ENCODE data around the gene C2CD4B.

The C2CD4B gene

DNA sequence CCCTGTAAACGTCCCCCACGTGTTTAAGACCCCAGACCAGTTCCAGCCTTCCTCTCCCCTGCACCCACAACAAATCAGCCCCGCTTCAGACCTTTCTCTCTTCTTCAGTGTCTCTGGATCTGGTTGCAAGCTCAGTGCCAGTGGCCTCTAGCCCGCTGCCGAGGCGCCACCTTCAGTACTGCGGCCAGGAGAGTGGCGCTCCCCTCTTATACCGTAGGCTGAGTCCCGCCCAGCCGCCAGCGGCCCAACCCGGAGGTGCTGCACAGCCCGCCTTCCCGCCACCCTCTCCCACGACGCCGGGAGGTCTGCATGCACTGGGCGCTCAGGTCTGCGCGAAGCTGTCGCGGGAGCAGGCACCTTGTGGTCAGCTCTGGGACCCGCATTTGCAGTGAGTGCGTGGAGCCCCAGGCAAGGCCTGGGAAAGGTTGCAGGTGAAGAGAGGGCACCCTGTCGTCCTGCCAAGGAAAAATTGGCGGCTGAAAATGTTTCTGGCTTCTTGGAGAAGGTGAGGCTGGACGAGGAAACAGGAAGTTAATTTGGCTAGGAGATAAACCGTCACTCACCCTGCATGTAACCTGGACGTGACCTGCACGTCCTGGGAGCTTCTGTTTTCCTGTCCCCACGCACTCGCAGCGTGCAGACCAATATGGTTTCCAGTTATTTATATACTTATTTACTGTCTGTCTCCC is at the start of gene C2CD4B:
Gene C2CD4B (minus strand): TSS at position 182 of the 689 bp plus-strand sequence. CDS start 301 bp downstream, outside the sequence.
- peak; percentile 49 to 59 for DNase-seq

GRCh38 chr15:62212741-62213140 is 47.7 kb upstream of the C2CD4B start:
- no peak for DNase-seq

GRCh38 chr15:62211348-62211747 is 46.3 kb upstream of the C2CD4B start:
- DNase-seq = no peak

DNA sequence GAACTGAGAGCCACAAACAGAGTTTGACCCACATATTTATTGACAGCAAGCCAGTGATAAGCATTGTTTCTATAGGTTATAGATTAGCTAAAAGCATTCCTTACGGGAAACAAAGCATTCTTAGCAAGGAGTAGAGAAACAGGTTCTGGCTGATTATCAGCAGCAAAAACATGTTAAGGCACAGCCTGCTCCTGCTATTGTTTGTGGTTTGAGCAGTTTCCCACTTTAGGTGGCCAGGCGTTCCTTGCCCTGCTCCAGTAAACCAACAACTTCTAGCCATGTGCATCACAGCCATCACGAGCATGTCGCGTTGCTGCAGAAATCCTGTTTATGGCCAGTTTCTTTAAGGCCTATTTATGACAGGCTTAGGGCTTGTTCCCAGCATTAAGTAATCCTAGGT is 44.7 kb upstream of the C2CD4B start:
- no peak for DNase-seq

DNA sequence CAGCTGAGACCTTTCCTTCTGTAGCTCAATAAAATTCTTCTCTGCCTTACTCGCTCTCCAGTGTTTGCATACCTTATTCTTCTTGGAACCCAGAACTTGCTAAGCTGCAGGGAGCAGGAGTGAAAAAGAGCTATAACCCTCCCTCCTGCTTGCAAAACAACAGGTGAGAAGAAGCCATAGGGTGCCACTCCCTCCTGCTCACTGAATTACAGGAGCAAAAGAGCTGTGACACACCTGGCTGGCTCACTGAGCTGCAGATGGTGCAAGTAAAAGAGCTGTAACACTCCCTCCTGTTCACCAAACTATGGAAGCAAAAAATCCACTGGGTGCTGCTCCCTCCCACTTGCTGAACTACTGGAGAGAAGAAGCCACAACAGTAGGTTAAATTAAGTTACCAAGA is 44.2 kb upstream of the C2CD4B start:
- DNase-seq = no peak

DNA sequence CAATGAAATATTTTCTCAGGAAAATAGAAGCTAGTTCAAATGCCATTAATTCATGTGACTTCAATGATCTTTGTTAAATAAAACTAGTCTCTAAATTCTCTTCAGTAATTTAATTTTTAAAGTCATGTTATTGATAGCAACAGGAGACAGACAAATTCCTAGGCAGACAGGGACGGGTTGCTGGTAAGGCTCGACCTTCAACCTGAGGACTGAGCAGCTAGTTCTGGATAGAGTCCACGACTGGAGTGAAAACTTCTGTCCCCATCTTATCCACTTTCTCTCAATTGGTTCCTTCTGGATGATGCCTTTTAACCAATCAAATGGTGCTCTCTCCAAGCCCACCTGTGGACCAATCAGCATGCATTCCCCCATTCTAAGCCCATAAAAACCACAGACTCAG is 43.8 kb upstream of the C2CD4B start:
- no peak for DNase-seq

GRCh38 chr15:62208367-62208766 is 43.3 kb upstream of the C2CD4B start:
- no peak for DNase-seq

GRCh38 chr15:62190675-62191074 is 25.6 kb upstream of the C2CD4B start:
- no peak for DNase-seq

GRCh38 chr15:62190274-62190673 is 25.2 kb upstream of the C2CD4B start:
- DNase-seq = no peak

DNA sequence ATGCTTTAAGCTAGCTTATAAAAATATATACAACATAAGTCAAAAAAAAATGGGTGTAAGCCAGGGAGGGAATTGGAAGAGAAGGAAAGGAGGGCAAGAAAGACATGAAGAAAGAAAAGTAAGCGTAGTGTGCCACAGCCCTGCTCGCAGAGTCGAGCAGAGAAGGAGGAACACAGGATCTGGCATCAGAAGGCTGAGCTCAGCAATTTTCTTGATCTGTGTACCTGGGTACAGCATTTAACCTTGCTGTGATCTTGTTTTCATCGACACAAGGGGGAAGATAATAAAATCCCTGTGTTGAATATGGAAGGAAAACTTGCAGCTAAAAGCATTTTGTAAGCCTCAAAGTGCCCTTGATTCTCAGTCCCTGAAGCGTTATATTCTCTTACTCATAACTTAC is 23.7 kb upstream of the C2CD4B start:
- no peak for DNase-seq

- no peak for DNase-seq
These were observed 22.8 kb upstream of the C2CD4B start for GRCh38 chr15:62187910-62188309.

DNA sequence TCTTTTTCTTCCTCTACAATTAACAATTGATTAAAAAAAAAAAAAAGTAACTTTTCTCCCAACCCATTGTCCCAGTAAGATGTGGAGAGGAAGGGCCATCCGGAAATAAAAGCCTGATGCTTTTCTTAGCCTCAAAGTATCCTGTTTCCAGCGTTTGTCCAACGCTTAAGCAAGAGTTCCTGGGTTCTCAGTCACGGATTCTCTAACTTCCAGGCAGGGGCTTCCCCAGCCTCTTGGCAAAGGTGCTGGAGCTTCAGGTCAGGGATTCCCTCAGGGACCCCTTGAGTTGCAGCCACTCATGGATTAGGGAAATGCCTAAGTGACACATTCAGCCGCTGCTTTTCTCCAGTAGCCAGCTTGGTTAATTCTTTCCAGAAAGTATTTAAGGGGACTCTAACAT is 22.3 kb upstream of the C2CD4B start:
- no peak for DNase-seq

- no peak for DNase-seq
These were observed 21.5 kb upstream of the C2CD4B start for GRCh38 chr15:62186578-62186977.

DNA sequence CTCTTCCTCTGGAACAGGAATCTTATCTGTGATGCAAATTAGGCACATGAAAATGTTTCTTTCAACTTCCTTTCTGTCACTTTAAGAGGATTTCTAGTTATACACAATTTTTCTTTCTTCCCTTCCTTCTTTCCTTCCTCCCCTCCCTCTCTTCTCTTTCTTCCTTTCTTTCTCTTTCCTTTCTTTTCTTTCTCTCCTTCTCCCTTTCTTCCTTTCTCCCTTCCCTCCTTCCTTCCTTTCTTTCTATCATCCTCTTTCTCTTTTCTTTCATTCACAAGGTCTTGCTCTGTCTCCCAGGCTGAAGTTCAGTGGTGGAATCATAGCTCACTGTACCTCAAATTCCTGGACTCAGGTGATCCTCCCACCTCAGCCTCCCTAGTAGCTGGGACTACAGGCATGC is 18.0 kb upstream of the C2CD4B start:
- no peak for DNase-seq

- DNase-seq = no peak
These were observed 8.1 kb upstream of the C2CD4B start for GRCh38 chr15:62173215-62173614.

GRCh38 chr15:62171882-62172281 is 6.8 kb upstream of the C2CD4B start:
- DNase-seq = no peak

GRCh38 chr15:62165793-62166375 is 799 bp upstream of the C2CD4B start:
- no peak for DNase-seq

GRCh38 chr15:62164396-62165103 is 535 bp downstream of the C2CD4B start:
- DNase-seq = peak; percentile 36 to 38

GRCh38 chr15:62164014-62164395 is 1.1 kb downstream of the C2CD4B start:
- DNase-seq = peak in 1 of 2 experiments; percentile 26

DNA sequence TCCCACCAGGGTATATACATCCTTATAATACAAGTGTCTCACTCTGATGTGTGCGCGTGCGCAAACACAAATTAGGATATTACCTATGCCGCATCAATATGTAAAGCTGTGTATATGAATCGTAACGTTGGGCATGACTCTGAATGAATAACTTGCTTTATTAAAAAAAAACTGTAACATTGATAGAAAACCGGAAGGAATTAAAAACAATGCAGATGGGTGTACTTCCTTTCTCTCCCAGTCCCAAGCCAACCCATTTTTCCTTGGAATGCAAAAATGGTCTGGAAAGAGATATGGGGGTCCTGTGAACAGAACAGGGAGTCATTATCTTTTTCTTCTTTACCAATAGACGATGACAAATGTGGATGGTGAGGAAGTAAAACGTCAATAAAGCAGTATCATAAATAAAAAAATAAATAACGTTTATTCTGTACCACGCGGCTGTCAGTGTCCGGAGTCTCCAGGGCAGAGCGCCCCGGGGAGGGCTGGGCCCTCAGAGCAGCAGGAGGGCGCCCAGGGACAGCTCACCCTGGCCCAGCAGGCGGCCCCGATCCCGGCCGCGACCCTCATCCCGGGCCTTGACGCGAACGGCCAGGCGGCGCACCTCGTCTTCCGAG is 1.6 kb downstream of the C2CD4B start:
- DNase-seq = no peak

DNA sequence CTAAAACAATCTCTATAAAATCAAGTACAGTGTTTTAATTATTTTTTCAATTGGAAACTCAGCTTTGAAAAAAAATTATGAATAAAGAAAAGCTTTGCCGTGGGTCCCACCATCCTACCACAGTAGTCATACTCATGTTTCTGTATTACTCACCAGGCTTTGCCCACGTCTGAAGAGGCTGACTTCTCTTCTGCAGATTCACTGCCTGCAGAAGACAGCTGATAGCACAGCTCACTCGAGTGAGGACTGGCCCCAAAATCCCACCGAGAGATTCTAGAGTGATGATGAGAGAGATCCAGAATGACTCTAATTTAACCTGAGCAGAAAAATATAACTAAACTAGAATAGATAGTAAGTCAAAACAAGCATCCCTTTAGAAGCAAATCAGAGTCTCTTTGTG is 11.9 kb downstream of the C2CD4B start:
- DNase-seq = peak; percentile 49 to 54

- no peak for DNase-seq
These were observed 14.6 kb downstream of the C2CD4B start for GRCh38 chr15:62150445-62150844.

GRCh38 chr15:62149729-62150128 is 15.4 kb downstream of the C2CD4B start:
- DNase-seq = no peak

DNA sequence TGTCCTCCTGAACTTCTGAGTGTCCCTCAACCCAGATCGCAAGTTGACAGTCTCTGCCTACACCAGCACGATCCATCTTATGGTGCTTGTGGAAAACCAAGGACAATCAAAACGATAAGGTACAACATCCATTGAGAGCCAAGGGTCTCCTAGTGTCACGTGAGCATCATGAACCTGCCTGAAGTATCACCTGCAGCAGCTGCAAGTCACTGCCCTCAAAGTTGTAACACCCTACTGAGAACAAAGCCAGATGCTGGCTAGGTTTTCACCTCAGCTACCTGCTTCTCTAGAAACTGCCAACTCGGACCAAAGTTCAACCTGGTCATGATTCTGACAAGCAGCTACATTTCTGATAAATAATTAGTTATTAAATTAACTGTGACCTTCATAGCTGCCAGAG is 17.5 kb downstream of the C2CD4B start:
- DNase-seq = no peak
